Loucy (cell line): ENCODE data around the gene RARB.

Source experiments
- H2AFZ ChIP-seq: fragments of 200-600 bp; sonication (generic); 2 replicates; pipeline ENCODE4 v1.6.0; 2016; ENCODE audit warnings: antibody characterized with exemption, mild to moderate bottlenecking, low read length, moderate library complexity
- H3F3A ChIP-seq: fragments of 200-600 bp; 2 replicates; pipeline ENCODE4 v1.6.0; 2016; ENCODE audit warnings: antibody characterized with exemption, low read depth, mild to moderate bottlenecking
- H3K27me3 ChIP-seq: fragments of 200-600 bp; sonication (generic); 2 replicates; pipeline ENCODE4 v1.6.1; 2014; ENCODE audit warnings: low read length, mild to moderate bottlenecking; ENCODE audit not compliant: insufficient read depth, poor library complexity, severe bottlenecking
- H3K36me3 ChIP-seq: fragments of 200-600 bp; sonication (generic); 2 replicates; pipeline ENCODE4 v1.6.1; 2016; ENCODE audit warnings: low read length; ENCODE audit not compliant: insufficient read depth
- H3K4me1 ChIP-seq: fragments of 200-600 bp; sonication (generic); 2 replicates; pipeline ENCODE4 v1.5.1; 2014; ENCODE audit warnings: low read length, mild to moderate bottlenecking; ENCODE audit not compliant: insufficient read depth, poor library complexity, severe bottlenecking
- H3K4me2 ChIP-seq: fragments of 200-600 bp; sonication (generic); 2 replicates; pipeline ENCODE4 v1.6.0; 2014; ENCODE audit warnings: antibody characterized with exemption, low read length, low read depth, mild to moderate bottlenecking; ENCODE audit not compliant: poor library complexity, severe bottlenecking
- H3K4me3 ChIP-seq: fragments of 200-600 bp; sonication (generic); 2 replicates; pipeline ENCODE4 v1.5.1; 2014; ENCODE audit warnings: low read length, mild to moderate bottlenecking, mixed read lengths; ENCODE audit not compliant: poor library complexity, severe bottlenecking
- H3K79me2 ChIP-seq: fragments of 200-600 bp; sonication (generic); 2 replicates; pipeline ENCODE4 v1.6.1; 2014; ENCODE audit warnings: low read length; ENCODE audit not compliant: insufficient read depth
- H3K9ac ChIP-seq: fragments of 200-600 bp; sonication (generic); 2 replicates; pipeline ENCODE4 v1.6.0; 2014; ENCODE audit warnings: mild to moderate bottlenecking, low read depth, low read length, moderate library complexity; ENCODE audit not compliant: poor library complexity, severe bottlenecking
- H3K9me2 ChIP-seq: fragments of 200-600 bp; sonication (generic); replicated peaks from 2 replicates; pipeline ENCODE4 v1.6.1; 2016; ENCODE audit warnings: low read depth, low read length, mixed read lengths
- H3K9me3 ChIP-seq: fragments of 200-600 bp; sonication (generic); 2 replicates; pipeline ENCODE4 v1.6.1; 2014; ENCODE audit warnings: mild to moderate bottlenecking, antibody characterized with exemption, low read length, low read depth; ENCODE audit not compliant: insufficient read depth
- H4K20me1 ChIP-seq: fragments of 200-600 bp; sonication (generic); 2 replicates; pipeline ENCODE4 v1.6.0; 2014; ENCODE audit warnings: antibody characterized with exemption, low read length, mild to moderate bottlenecking; ENCODE audit not compliant: insufficient read depth, poor library complexity, severe bottlenecking
- CTCF ChIP-seq: fragments of 200-600 bp; sonication (generic); conservative IDR thresholded peaks from 2 replicates; pipeline ENCODE4 v1.5.1; 2014; ENCODE audit warnings: mild to moderate bottlenecking, antibody characterized with exemption, low read length
- EZH2phosphoT487 ChIP-seq: fragments of 200-600 bp; IDR thresholded peaks from 2 replicates; pipeline ENCODE4 v1.6.1; 2018; ENCODE audit warnings: antibody characterized with exemption, mild to moderate bottlenecking, moderate library complexity, borderline replicate concordance

Gene RARB

GRCh38 chr3:25424614-25425013, 3.4 kb upstream of the RARB start:
- TF ChIP-seq EZH2phosphoT487: no peak
- no peak for TF ChIP-seq CTCF
- Histone ChIP-seq H3K4me2 (peak overlapping the region; percentile 32), H2AFZ (peak overlapping the region; percentile 69; the same call in 1 of the 2 replicates), H3K79me2 (no peaks in the 10 kb centered on the region), H3K36me3 (no peaks in the 10 kb centered on the region), H3K9me3 (no peaks in the 10 kb centered on the region), H3K4me3 (no peak overlapping the region), H3K27me3 (no peaks in the 10 kb centered on the region), H3F3A (no peaks in the 10 kb centered on the region), H3K9ac (no peak overlapping the region), H4K20me1 (no peaks in the 10 kb centered on the region), H3K4me1 (peaks cover 11% of the 10 kb centered on the region), H3K9me2 (no peaks in the 10 kb centered on the region)

GRCh38 chr3:25426408-25426807, 1.7 kb upstream of the RARB start:
- TF ChIP-seq CTCF (no peak), EZH2phosphoT487 (no peak)
- H3K4me2 ChIP-seq: no peak overlapping the region
- no peaks in the 10 kb centered on the region for H3K9me3 ChIP-seq
- no peaks in the 10 kb centered on the region for H3K79me2 ChIP-seq
- H3K9ac ChIP-seq: no peak overlapping the region
- H3F3A ChIP-seq: no peaks in the 10 kb centered on the region
- no peaks in the 10 kb centered on the region for H3K36me3 ChIP-seq
- no peaks in the 10 kb centered on the region for H3K9me2 ChIP-seq
- H2AFZ ChIP-seq: peak overlapping the region; percentile 42
- H3K4me3 ChIP-seq: no peak overlapping the region
- peaks cover 11% of the 10 kb centered on the region for H3K4me1 ChIP-seq
- no peaks in the 10 kb centered on the region for H4K20me1 ChIP-seq
- H3K27me3 ChIP-seq: no peaks in the 10 kb centered on the region

GRCh38 chr3:25427155-25427554, 908 bp upstream of the RARB start:
- Histone ChIP-seq H3K4me3 (no peak overlapping the region), H2AFZ (no peak overlapping the region), H3K36me3 (no peaks in the 10 kb centered on the region), H3F3A (no peaks in the 10 kb centered on the region), H3K9me3 (no peaks in the 10 kb centered on the region), H3K4me2 (no peak overlapping the region), H3K27me3 (no peaks in the 10 kb centered on the region), H3K9ac (no peak overlapping the region), H3K4me1 (peaks cover 11% of the 10 kb centered on the region), H3K9me2 (no peaks in the 10 kb centered on the region), H3K79me2 (no peaks in the 10 kb centered on the region), H4K20me1 (no peaks in the 10 kb centered on the region)
- no peak for TF ChIP-seq CTCF
